Body of pancreas (tissue), 4 donors: ENCODE data around the gene TMBIM6. TPM values are rescaled to one million over a fixed set of nuclear protein-coding genes. Genes with fewer than 3 reads are reported as not detected.

ENCODE experiments used
- ATAC-seq: fragments of 150-250 bp; one replicate; pipeline ENCODE4 v1.9.1; 2016
- DNase-seq, 4 donors: peaks; one replicate each; pipeline ENCODE4 v3.0.0-alpha.2; 2019
- H3K27ac ChIP-seq, 4 donors: fragments of 200-600 bp; sonication (generic); 1 replicate in 3 of 4; 2 replicates in 1 of 4; pipeline versions ENCODE4 v1.5.1 to v1.6.1; 2016 to 2019; ENCODE audit warnings: mild to moderate bottlenecking in 1 of 4, mixed read lengths in 1 of 4, moderate library complexity in 1 of 4
- H3K27me3 ChIP-seq, 2 donors: fragments of 200-600 bp; sonication (generic); one replicate each; pipeline ENCODE4 v1.6.0; 2016; ENCODE audit warnings: mild to moderate bottlenecking in 1 of 2
- H3K36me3 ChIP-seq, 2 donors: fragments of 200-600 bp; sonication (generic); replicated peaks in 1 of 2; 2 replicates each; pipeline ENCODE4 v1.5.1; 2016; ENCODE audit warnings: low read depth in 2 of 2; ENCODE audit not compliant: insufficient read depth in 1 of 2
- H3K4me1 ChIP-seq: fragments of 200-600 bp; sonication (generic); one replicate; pipeline ENCODE4 v1.6.0; 2016
- H3K4me3 ChIP-seq, 2 donors: fragments of 200-600 bp; sonication (generic); 1 replicate in 1 of 2; 2 replicates in 1 of 2; pipeline ENCODE4 v1.5.1; 2016 to 2019
- H3K9me3 ChIP-seq, 3 donors: fragments of 200-600 bp; sonication (generic); 1 replicate in 2 of 3; 2 replicates in 1 of 3; pipeline ENCODE4 v1.5.1; 2016
- POLR2A ChIP-seq, 3 donors: fragments of 450-650 bp; IDR thresholded peaks; one replicate each; pipeline ENCODE4 v1.6.1; 2016; ENCODE audit warnings: antibody characterized with exemption in 3 of 3, mild to moderate bottlenecking in 2 of 3
- WGBS, 2 donors: methylation state at CpG; one replicate each; pipeline ENCODE4 v1.1.5; 2017; 5-methylcytosine and 5-hydroxymethylcytosine counted together
- intact Hi-C: fragments of 100-400 bp; cut with DNase I; formaldehyde crosslinking; loops from one replicate; pipeline ENCODE4 v1.15.1; 2023
- total RNA-seq, 2 donors: library from RNA; depleted of rRNA; stranded (reverse); fragments of >200 nt; gene quantifications; one replicate each; pipeline ENCODE4 v1.1.0, GENCODE V29; 2016
- TF ChIP-seq, protein P1 (sequence below), 7 experiments: fragments of 450-650 bp in 4 of 7; fragments of 200-600 bp in 3 of 7; sonication (generic) in 3 of 7; IDR thresholded peaks; one replicate each; pipeline ENCODE4 v1.5.1; 2016 to 2019; ENCODE audit warnings: antibody characterized with exemption in 7 of 7

Gene TMBIM6, protein sequence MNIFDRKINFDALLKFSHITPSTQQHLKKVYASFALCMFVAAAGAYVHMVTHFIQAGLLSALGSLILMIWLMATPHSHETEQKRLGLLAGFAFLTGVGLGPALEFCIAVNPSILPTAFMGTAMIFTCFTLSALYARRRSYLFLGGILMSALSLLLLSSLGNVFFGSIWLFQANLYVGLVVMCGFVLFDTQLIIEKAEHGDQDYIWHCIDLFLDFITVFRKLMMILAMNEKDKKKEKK
- 100 to 1,000 TPM; 234 to 256 TPM for total RNA-seq

GRCh38 chr12:49740930-49741881 is at the start of gene TMBIM6:
TMBIM6 (plus strand) TSS chr12:49741557; CDS start chr12:49752494, 10,937 bp downstream.
- ATAC-seq, result peak; percentile 98
- TF ChIP-seq, protein P1, sequence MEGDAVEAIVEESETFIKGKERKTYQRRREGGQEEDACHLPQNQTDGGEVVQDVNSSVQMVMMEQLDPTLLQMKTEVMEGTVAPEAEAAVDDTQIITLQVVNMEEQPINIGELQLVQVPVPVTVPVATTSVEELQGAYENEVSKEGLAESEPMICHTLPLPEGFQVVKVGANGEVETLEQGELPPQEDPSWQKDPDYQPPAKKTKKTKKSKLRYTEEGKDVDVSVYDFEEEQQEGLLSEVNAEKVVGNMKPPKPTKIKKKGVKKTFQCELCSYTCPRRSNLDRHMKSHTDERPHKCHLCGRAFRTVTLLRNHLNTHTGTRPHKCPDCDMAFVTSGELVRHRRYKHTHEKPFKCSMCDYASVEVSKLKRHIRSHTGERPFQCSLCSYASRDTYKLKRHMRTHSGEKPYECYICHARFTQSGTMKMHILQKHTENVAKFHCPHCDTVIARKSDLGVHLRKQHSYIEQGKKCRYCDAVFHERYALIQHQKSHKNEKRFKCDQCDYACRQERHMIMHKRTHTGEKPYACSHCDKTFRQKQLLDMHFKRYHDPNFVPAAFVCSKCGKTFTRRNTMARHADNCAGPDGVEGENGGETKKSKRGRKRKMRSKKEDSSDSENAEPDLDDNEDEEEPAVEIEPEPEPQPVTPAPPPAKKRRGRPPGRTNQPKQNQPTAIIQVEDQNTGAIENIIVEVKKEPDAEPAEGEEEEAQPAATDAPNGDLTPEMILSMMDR (IDR thresholded peaks at IDR 0.05), result peak; percentile 92 to 99 (median 98)
- TF ChIP-seq POLR2A (IDR thresholded peaks at IDR 0.05), result peak; percentile 98 to 100 (median 100)
- Histone ChIP-seq H3K27me3 (no peaks in the 10 kb centered on the region), H3K9me3 (no peaks in the 10 kb centered on the region), H3K4me3 (peak within 1 kb of the TSS; percentile 48 to 51), H3K27ac (peak within 1 kb of the TSS; percentile 96 to 98 (median 98)), H3K36me3 (no peaks in the 10 kb centered on the region), H3K4me1 (peaks cover 31% of the 10 kb centered on the region)
- DNase-seq, result peak; percentile 99 to 100 (median 100)
- intact Hi-C loops, result no loop called here
- 4 to 6% methylated on average over 31 to 50 of the region's 50 CpGs for WGBS, 2 donors

DNA sequence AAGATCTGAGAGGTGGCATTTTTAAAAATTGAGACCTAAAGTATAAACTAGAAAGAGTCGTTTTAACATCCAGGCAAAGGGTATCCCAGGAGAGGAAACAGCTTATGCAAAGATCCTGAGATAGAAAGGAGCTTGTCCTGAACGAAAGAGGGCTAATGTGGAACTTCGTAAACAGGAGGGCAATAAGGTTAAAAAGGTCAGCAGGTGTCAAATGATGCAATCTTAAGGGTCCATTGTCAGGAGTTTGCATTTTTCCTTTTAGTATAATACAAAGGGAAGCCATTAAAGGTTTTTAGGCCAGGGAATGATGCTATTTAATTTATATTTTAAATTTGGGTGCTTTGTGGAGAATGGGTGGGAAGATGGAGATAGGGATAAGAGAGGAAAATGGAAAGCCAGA is 48.5 kb upstream of the TMBIM6 start:
- no peak overlapping the region for H3K4me3 ChIP-seq
- no peak for ATAC-seq
- no peak overlapping the region for H3K27ac ChIP-seq
- TF ChIP-seq, protein P1 (IDR thresholded peaks at IDR 0.05), result no peak
- TF ChIP-seq POLR2A (IDR thresholded peaks at IDR 0.05), result no peak
- H3K36me3 ChIP-seq, result no peaks in the 10 kb centered on the region
- no peaks in the 10 kb centered on the region for H3K9me3 ChIP-seq
- DNase-seq, result no peak
- 61 to 66% methylated on average over 3 of the region's 3 CpGs for WGBS, 2 donors
- intact Hi-C loops, result no loop called here
- no peaks in the 10 kb centered on the region for H3K4me1 ChIP-seq
- no peaks in the 10 kb centered on the region for H3K27me3 ChIP-seq

- Histone ChIP-seq H3K27ac (no peak overlapping the region), H3K27me3 (no peaks in the 10 kb centered on the region), H3K4me1 (peaks cover 6% of the 10 kb centered on the region), H3K9me3 (no peaks in the 10 kb centered on the region), H3K4me3 (no peak overlapping the region), H3K36me3 (no peaks in the 10 kb centered on the region)
- intact Hi-C loops, result no loop called here
- no peak for TF ChIP-seq POLR2A (IDR thresholded peaks at IDR 0.05)
- TF ChIP-seq, protein P1 (IDR thresholded peaks at IDR 0.05), result no peak
- DNase-seq (no peak), ATAC-seq (no peak)
- WGBS, 2 donors, result 82 to 83% methylated on average over 8 of the region's 8 CpGs
These were observed 47.4 kb upstream of the TMBIM6 start for GRCh38 chr12:49693931-49694444.

- intact Hi-C loops, result no loop called here
- ATAC-seq, result no peak
- no peak overlapping the region for H3K27ac ChIP-seq
- no peaks in the 10 kb centered on the region for H3K36me3 ChIP-seq
- no peaks in the 10 kb centered on the region for H3K27me3 ChIP-seq
- no peak for DNase-seq
- no peak for TF ChIP-seq POLR2A (IDR thresholded peaks at IDR 0.05)
- TF ChIP-seq, protein P1 (IDR thresholded peaks at IDR 0.05), result no peak
- H3K4me3 ChIP-seq, result no peak overlapping the region
- peaks cover 10% of the 10 kb centered on the region for H3K4me1 ChIP-seq
- H3K9me3 ChIP-seq, result no peaks in the 10 kb centered on the region
These were observed 44.6 kb upstream of the TMBIM6 start for GRCh38 chr12:49696723-49697122.
